Activated CD4-positive, alpha-beta T cell treated with anti-CD3 and anti-CD28 coated beads for 36 hours (primary cell): ENCODE measurements around the gene ALOX15B. TPM values are rescaled to one million over a fixed set of nuclear protein-coding genes. Genes with fewer than 3 reads are reported as not detected.

Experiments used
- ATAC-seq: fragments of 200-7000 bp; cut with Tn5 transposase; one replicate; pipeline ENCODE4 v1.10.0; 2021; ENCODE audit warnings: mild to moderate bottlenecking, moderate library complexity
- CTCF ChIA-PET: fragments of 350-600 bp; sonication (Branson Sonifier 250); formaldehyde crosslinking; loops from one replicate; lab custom pipeline; 2021; ENCODE audit warnings: antibody characterized with exemption; lab: Charles Lee
- POLR2A ChIA-PET: fragments of 350-600 bp; sonication (Branson Sonifier 250); formaldehyde crosslinking; loops from one replicate; lab custom pipeline; 2021; ENCODE audit warnings: antibody characterized with exemption, inconsistent platforms; lab: Charles Lee
- DNase-seq: peaks from one replicate; pipeline ENCODE4 v3.0.0-alpha.2; 2020
- H3K27ac Mint-ChIP-seq: one replicate; pipeline ENCODE4 v1.8.0; 2021; ENCODE audit warnings: mixed read lengths
- H3K27me3 Mint-ChIP-seq: one replicate; pipeline ENCODE4 v1.8.0; 2021; ENCODE audit warnings: mixed read lengths
- H3K36me3 Mint-ChIP-seq: one replicate; pipeline ENCODE4 v1.8.0; 2021; ENCODE audit warnings: low read depth, mixed read lengths
- H3K4me1 Mint-ChIP-seq: one replicate; pipeline ENCODE4 v1.8.0; 2021; ENCODE audit warnings: mixed read lengths
- H3K4me3 Mint-ChIP-seq: one replicate; pipeline ENCODE4 v1.8.0; 2021; ENCODE audit warnings: mild to moderate bottlenecking, moderate library complexity, mixed read lengths
- H3K9me3 Mint-ChIP-seq: one replicate; pipeline ENCODE4 v1.8.0; 2021; ENCODE audit warnings: low read depth, mixed read lengths
- intact Hi-C, 2 experiments: fragments of 100-400 bp; cut with DNase I in 1 of 2; cut with micrococcal nuclease in 1 of 2; formaldehyde crosslinking; loops; one replicate each; pipeline versions ENCODE4 v1.14.2 to v1.15.1; 2022 to 2024; cut with DNase I, micrococcal nuclease
- total RNA-seq, 2 experiments: library from RNA; stranded (reverse); gene quantifications; one replicate each; pipeline ENCODE4 v1.2.3, GENCODE V29; 2021

Gene ALOX15B, protein sequence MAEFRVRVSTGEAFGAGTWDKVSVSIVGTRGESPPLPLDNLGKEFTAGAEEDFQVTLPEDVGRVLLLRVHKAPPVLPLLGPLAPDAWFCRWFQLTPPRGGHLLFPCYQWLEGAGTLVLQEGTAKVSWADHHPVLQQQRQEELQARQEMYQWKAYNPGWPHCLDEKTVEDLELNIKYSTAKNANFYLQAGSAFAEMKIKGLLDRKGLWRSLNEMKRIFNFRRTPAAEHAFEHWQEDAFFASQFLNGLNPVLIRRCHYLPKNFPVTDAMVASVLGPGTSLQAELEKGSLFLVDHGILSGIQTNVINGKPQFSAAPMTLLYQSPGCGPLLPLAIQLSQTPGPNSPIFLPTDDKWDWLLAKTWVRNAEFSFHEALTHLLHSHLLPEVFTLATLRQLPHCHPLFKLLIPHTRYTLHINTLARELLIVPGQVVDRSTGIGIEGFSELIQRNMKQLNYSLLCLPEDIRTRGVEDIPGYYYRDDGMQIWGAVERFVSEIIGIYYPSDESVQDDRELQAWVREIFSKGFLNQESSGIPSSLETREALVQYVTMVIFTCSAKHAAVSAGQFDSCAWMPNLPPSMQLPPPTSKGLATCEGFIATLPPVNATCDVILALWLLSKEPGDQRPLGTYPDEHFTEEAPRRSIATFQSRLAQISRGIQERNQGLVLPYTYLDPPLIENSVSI
- total RNA-seq, result under 1 TPM; 0.09 to 0.18 TPM

- CTCF ChIA-PET, result interaction anchor here (0.6 to 1.3 kb wide), 3 partner anchors 10 to 406 kb away, joined by 3 to 6 read pairs (median 4); no protein-coding TSS in a partner anchor
- Mint-ChIP-seq H3K9me3 (no peaks in the 10 kb centered on the region), H3K27me3 (peaks cover 25% of the 10 kb centered on the region), H3K4me3 (no peak within 1 kb of the TSS), H3K4me1 (no peaks in the 10 kb centered on the region), H3K27ac (no peak within 1 kb of the TSS), H3K36me3 (no peaks in the 10 kb centered on the region)
- DNase-seq, result peak; percentile 36
- POLR2A ChIA-PET, result no interaction called here
- intact Hi-C loops, result no loop called here
- ATAC-seq, result peak; percentile 33
Measured at GRCh38 chr17:8038954-8039610, at the start of gene ALOX15B. Gene ALOX15B (plus strand): TSS chr17:8039059. CDS start chr17:8039156, 97 bp downstream.

DNA sequence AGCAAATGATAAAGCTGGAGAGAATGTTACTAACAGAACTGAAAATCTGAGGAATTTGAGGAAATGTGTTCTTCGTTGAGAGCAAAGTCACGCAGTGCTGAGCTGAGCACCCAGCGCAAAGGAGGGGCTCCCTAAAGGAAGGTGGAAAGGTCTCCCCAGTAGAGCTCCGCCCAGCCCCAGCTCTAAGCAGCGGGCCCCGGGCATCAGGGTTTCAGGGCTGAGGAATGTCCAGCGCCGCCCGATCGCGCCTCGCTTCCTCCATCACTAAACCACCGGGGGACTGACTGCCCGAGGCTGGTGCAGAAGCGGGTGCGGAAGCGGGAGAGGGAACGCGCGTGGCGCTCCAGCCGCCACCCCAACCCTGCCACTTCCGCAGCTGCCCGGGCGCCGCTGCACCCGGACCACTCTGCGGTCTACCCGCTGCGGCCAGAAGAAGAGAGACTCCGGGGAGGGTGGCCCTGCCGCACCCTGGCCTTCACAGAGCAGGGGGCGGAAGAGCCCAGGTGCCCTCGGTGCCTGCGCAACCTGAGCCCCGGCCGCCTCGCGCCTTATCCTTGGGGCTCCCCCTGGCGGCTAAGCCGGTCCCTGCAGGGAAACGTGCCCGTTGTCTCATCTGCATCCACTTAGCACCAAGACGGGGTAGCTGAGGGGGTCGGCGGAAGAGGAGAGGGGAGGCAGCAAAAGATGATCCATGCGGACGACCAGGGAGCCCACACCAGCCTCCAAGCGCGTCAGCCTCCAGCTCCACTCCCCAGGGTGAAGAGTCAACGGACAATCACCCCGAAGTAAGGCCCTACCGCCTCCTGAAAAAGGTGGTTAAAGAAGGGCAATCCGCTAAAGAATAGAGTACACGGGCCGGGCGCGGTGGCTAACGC is 48.8 kb upstream of the ALOX15B start:
- H3K36me3 Mint-ChIP-seq, result no peaks in the 10 kb centered on the region
- peak overlapping the region; percentile 87 for H3K27ac Mint-ChIP-seq
- ATAC-seq (peak; percentile 93), DNase-seq (peak; percentile 96)
- ChIA-PET POLR2A (interaction anchor here (0.6 to 0.9 kb wide), 2 partner anchors 52 to 78 kb away, joined by 3 to 8 read pairs; no protein-coding TSS in a partner anchor), CTCF (interaction anchor here (0.6 to 6.2 kb wide), 57 partner anchors 9 to 339 kb away, joined by 3 to 61 read pairs (median 4); partner anchors contain the start of genes CHD3, CNTROB, GUCY2D and HES7)
- H3K4me3 Mint-ChIP-seq, result peak overlapping the region; percentile 73
- H3K27me3 Mint-ChIP-seq, result peaks cover 5% of the 10 kb centered on the region
- no peaks in the 10 kb centered on the region for H3K9me3 Mint-ChIP-seq
- peaks cover 14% of the 10 kb centered on the region for H3K4me1 Mint-ChIP-seq
- intact Hi-C loops, result loop anchor here (1.0 to 5.0 kb wide), 10 partner anchors 58 to 248 kb away; partner anchors contain the start of genes CNTROB (in 1 of the 2) and NAA38 (in 1 of the 2)

DNA sequence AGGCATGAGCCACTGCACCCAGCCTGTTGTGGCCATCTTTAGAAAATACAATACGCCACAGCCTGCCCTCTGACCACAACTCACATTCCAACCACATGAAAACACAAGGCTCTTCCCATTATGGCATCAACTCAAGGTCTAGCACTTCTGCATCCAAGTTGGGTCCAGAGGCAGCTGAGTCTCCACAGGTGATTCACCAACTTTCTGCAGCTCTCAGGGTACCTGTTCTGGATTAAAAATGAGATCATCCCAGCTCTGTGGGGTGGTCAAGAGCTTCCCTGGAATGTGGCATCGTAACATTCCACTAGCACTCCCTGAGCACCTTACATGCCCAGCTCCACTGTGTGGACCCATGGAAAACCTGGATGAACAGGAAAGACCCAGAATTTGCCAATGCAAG is 46.3 kb upstream of the ALOX15B start:
- no peak for DNase-seq
- ChIA-PET CTCF (interaction anchor here (0.6 to 1.4 kb wide), 8 partner anchors 9 to 158 kb away, joined by 3 to 5 read pairs (median 4); partner anchors contain the start of gene RNF227), POLR2A (no interaction called here)
- H3K9me3 Mint-ChIP-seq, result no peaks in the 10 kb centered on the region
- no peak overlapping the region for H3K27ac Mint-ChIP-seq
- H3K4me3 Mint-ChIP-seq, result no peak overlapping the region
- H3K4me1 Mint-ChIP-seq, result peaks cover 17% of the 10 kb centered on the region
- H3K36me3 Mint-ChIP-seq, result no peaks in the 10 kb centered on the region
- peaks cover 3% of the 10 kb centered on the region for H3K27me3 Mint-ChIP-seq
- ATAC-seq, result no peak
- intact Hi-C loops, result loop anchor here in 1 of 2 experiments (5.0 kb wide), 1 partner anchor 250 kb away; no protein-coding TSS in a partner anchor

DNA sequence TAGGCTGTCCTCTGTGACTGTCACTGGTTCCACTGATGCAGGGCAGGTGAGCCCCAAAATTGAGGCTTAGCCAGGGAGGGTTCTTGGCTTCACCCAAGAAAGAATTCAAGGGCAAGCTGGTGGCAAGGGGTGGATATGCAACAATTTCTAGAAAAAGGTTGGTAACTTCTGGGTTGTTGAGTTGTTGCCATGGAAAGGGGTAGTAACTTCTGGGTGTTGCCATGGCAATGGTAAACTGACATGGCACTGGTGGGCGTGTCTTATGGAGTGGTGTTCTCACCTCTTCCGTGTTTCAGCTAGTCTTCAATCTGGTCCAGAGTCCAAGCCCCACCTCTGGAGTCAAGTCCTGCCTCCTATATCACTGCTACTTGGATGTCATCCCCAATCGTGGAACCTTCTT is 45.9 kb upstream of the ALOX15B start:
- Mint-ChIP-seq H3K27me3 (peaks cover 2% of the 10 kb centered on the region), H3K27ac (no peak overlapping the region), H3K36me3 (no peaks in the 10 kb centered on the region), H3K4me1 (peaks cover 17% of the 10 kb centered on the region), H3K4me3 (no peak overlapping the region), H3K9me3 (no peaks in the 10 kb centered on the region)
- ChIA-PET CTCF (interaction anchor here (0.6 to 1.4 kb wide), 7 partner anchors 8 to 130 kb away, joined by 3 to 5 read pairs (median 5); partner anchors contain the start of gene RNF227), POLR2A (no interaction called here)
- ATAC-seq (no peak), DNase-seq (peak; percentile 40)
- intact Hi-C loops, result loop anchor here in 1 of 2 experiments (5.0 kb wide), 1 partner anchor 251 kb away; no protein-coding TSS in a partner anchor

DNA sequence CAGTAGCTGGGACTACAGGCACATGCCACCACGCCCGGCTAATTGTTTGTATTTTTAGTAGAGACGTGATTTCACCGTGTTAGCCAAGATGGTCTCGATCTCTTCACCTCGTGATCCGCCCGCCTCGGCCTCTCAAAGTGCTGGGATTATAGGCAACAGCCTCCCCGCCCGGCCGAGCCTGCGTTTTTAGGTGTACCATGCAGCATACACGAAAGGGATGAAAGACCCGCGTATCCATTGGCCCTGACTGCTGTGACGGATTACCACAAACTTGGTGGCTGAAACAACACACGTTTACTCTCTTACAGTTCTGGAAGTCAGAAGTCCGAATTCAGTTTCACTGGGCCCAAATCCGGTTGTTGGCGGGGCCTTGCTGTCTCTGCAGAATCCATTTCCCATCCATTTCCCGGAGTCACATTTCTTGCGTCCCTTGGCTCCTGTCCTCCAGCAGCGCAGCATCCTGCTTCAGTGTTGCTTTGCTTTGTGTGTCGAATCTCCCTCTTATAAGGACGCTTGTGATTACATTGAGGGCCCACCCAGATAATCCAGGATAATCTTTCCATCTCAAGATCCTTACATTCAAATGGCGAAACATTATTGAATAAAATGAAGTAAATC is 44.8 kb upstream of the ALOX15B start:
- ChIA-PET POLR2A (no interaction called here), CTCF (no interaction called here)
- Mint-ChIP-seq H3K27me3 (peaks cover 7% of the 10 kb centered on the region), H3K9me3 (no peaks in the 10 kb centered on the region), H3K27ac (no peak overlapping the region), H3K4me1 (peaks cover 13% of the 10 kb centered on the region), H3K36me3 (no peaks in the 10 kb centered on the region), H3K4me3 (no peak overlapping the region)
- DNase-seq, result no peak
- ATAC-seq, result no peak
- intact Hi-C loops, result loop anchor here in 1 of 2 experiments (5.0 kb wide), 1 partner anchor 252 kb away; no protein-coding TSS in a partner anchor

DNA sequence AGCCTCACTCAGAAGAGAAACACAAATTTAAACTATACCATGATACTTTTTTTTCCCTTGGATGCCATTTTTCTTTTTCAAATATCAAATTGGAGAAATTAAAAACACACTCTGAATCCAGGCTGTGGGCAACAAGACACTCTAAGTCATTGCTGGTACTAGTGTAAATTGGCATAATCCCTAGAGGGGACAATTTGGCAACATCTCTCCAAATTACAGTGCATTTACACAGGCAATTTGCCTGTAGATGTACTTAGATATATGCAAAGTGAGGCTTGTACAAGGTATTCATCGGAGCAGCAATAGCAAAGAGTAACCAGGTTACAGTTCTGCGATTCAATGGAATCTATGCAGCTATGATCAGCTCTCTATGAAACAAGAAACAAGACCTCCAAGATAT is 43.1 kb upstream of the ALOX15B start:
- H3K9me3 Mint-ChIP-seq, result no peaks in the 10 kb centered on the region
- no peaks in the 10 kb centered on the region for H3K36me3 Mint-ChIP-seq
- H3K4me1 Mint-ChIP-seq, result peaks cover 2% of the 10 kb centered on the region
- ChIA-PET CTCF (no interaction called here), POLR2A (no interaction called here)
- ATAC-seq (no peak), DNase-seq (no peak)
- H3K4me3 Mint-ChIP-seq, result no peak overlapping the region
- H3K27me3 Mint-ChIP-seq, result peaks cover 11% of the 10 kb centered on the region
- no peak overlapping the region for H3K27ac Mint-ChIP-seq
- intact Hi-C loops, result loop anchor here in 1 of 2 experiments (5.0 kb wide), 1 partner anchor 47 kb away; no protein-coding TSS in a partner anchor

DNA sequence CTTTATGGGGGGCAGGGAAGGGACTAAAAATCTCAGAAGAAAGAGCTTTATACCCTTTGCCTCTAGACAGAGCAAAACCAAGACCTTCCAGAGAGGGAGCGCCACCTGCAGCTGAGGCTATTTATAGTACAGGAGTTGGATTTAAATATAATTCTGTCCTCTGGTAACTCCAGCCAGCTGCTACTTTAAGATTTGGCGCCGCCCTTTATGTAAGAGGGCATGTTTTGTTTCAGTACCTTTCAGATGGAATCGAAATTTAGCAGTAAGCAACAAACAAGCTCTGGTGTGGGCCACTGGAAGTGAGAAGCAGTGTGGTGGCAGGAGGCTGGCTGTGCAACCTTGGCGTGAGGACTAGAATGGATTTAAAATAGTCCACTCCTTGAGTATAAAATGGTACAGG is 41.7 kb upstream of the ALOX15B start:
- ATAC-seq, result peak; percentile 82

DNA sequence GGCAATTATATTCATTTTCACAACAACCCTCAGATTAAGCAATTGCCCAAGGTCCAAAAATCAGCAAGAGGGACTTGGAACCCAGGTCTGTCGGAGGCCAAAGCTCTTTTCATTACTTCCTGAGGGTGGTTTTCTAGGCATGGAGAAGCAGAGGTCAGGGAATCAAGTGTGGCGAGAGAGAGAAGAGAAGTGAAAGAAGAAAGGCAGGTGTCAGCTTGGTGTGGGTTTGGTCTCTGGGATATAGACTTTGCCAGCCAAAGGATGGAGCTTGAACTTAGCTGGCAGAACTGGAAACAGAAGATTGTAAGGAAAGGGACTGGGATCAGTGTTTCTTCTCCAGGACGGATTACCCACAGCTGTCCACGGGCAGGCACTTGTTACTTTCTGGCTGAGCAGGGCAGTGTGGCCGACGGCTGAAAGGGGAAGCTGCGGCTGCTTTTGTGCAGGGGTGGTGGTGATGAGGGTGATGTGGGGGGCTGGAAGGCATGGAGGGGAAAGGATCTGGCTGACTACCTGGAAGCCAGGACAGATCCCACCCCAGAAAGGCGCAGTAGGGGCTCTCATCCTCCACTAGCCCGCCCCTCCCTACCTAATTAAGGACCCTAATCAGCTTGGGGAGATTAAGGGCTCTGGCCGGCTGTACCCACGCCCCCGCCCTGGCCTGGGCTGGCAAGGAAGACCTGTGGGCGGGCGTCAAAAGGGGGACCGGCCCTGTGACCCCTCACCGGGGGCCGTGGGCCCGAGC is 36.7 kb upstream of the ALOX15B start, which contains the start of gene GUCY2D:
GUCY2D (plus strand) TSS at position 640 of the 745 bp plus-strand sequence. CDS start 433 bp downstream, outside the sequence.
- no peak within 1 kb of the TSS for H3K27ac Mint-ChIP-seq
- peaks cover 38% of the 10 kb centered on the region for H3K27me3 Mint-ChIP-seq
- ChIA-PET CTCF (interaction anchor here (0.6 to 2.8 kb wide), 10 partner anchors 9 to 117 kb away, joined by 3 to 32 read pairs (median 5); no protein-coding TSS in a partner anchor), POLR2A (no interaction called here)
- no peak for DNase-seq
- intact Hi-C loops, result no loop called here
- H3K4me1 Mint-ChIP-seq, result peaks cover 8% of the 10 kb centered on the region
- H3K9me3 Mint-ChIP-seq, result no peaks in the 10 kb centered on the region
- no peak for ATAC-seq
- no peak within 1 kb of the TSS for H3K4me3 Mint-ChIP-seq
- H3K36me3 Mint-ChIP-seq, result no peaks in the 10 kb centered on the region

More for the DNA sequence above, 41.7 kb upstream of the ALOX15B start:
- H3K4me3 Mint-ChIP-seq, result no peak overlapping the region
- H3K27me3 Mint-ChIP-seq, result peaks cover 21% of the 10 kb centered on the region
- no peak overlapping the region for H3K27ac Mint-ChIP-seq
- no peaks in the 10 kb centered on the region for H3K9me3 Mint-ChIP-seq
- POLR2A ChIA-PET, result no interaction called here
- CTCF ChIA-PET, result interaction anchor here (0.6 to 1.5 kb wide), 20 partner anchors 8 to 317 kb away, joined by 3 to 9 read pairs (median 4); partner anchors contain the start of genes CNTROB and TRAPPC1
- intact Hi-C loops, result loop anchor here in 1 of 2 experiments (5.0 kb wide), 1 partner anchor 45 kb away; no protein-coding TSS in a partner anchor
- H3K36me3 Mint-ChIP-seq, result no peaks in the 10 kb centered on the region
- peaks cover 6% of the 10 kb centered on the region for H3K4me1 Mint-ChIP-seq
- DNase-seq, result peak; percentile 75
